Activated CD8-positive, alpha-beta memory T cell treated with anti-CD3 and anti-CD28 coated beads, Interleukin-2, amount 50 U/mL, for 1 hour (primary cell): ENCODE results near the gene FAM168B.
A peak's percentile ranks its signal among the peaks of the same experiment; 100 is the strongest.
"Not testable (repeated sequence)": the region's sequence is repeated elsewhere in the genome, so short reads cannot be mapped to it uniquely, and the experiment has no call there.

Experiments
- DNase-seq: peaks from one replicate; pipeline ENCODE4 v3.0.0-alpha.2; 2020; ENCODE audit errors: extremely low read depth

Gene FAM168B

GRCh38 chr2:131093006-131093695 is at the start of gene FAM168B:
TSS of gene FAM168B (minus strand) at chr2:131093460. CDS start at chr2:131082646, 10,814 bp downstream.
- DNase-seq = peak; percentile 50

- no peak for DNase-seq
Observed at GRCh38 chr2:131142849-131143248, 49.6 kb upstream of the FAM168B start.

- DNase-seq = no peak
Observed at GRCh38 chr2:131140581-131140980, 47.3 kb upstream of the FAM168B start.

- no peak for DNase-seq
Observed at GRCh38 chr2:131132729-131133128, 39.5 kb upstream of the FAM168B start.

- no peak for DNase-seq
Observed at GRCh38 chr2:131130298-131130596, 37.0 kb upstream of the FAM168B start.

GRCh38 chr2:131127981-131128380 is 34.7 kb upstream of the FAM168B start:
- DNase-seq = no peak

- no peak for DNase-seq
Observed at GRCh38 chr2:131127076-131127475, 33.8 kb upstream of the FAM168B start.

GRCh38 chr2:131126436-131126835 is 33.2 kb upstream of the FAM168B start:
- DNase-seq = no peak

GRCh38 chr2:131125195-131125757 is 32.0 kb upstream of the FAM168B start:
- no peak for DNase-seq

- no peak for DNase-seq
Observed at GRCh38 chr2:131123192-131123591, 29.9 kb upstream of the FAM168B start.

- no peak for DNase-seq
Observed at GRCh38 chr2:131122496-131122895, 29.2 kb upstream of the FAM168B start.

- DNase-seq = no peak
Observed at GRCh38 chr2:131121464-131121863, 28.2 kb upstream of the FAM168B start.

- DNase-seq = no peak
Observed at GRCh38 chr2:131120815-131121317, 27.6 kb upstream of the FAM168B start.

GRCh38 chr2:131115752-131116151 is 22.5 kb upstream of the FAM168B start:
- no peak for DNase-seq

- DNase-seq = not testable (repeated sequence)
Observed at GRCh38 chr2:131114950-131115349, 21.7 kb upstream of the FAM168B start.

- DNase-seq = no peak
Observed at GRCh38 chr2:131113566-131114227, 20.4 kb upstream of the FAM168B start.

- no peak for DNase-seq
Observed at GRCh38 chr2:131112529-131112928, 19.3 kb upstream of the FAM168B start.

- DNase-seq = no peak
Observed at GRCh38 chr2:131105950-131106801, 12.9 kb upstream of the FAM168B start.

GRCh38 chr2:131105156-131105949 is 12.1 kb upstream of the FAM168B start, which contains the start of gene PLEKHB2:
TSS of gene PLEKHB2 (plus strand) at chr2:131105336. CDS start at chr2:131120942, 15,606 bp downstream.
- DNase-seq = peak; percentile 67

- DNase-seq = peak; percentile 26
Observed at GRCh38 chr2:131104487-131105155, 11.4 kb upstream of the FAM168B start.

- DNase-seq = no peak
Observed at GRCh38 chr2:131103165-131103564, 9.9 kb upstream of the FAM168B start.
